ENCODE measurements around the gene CCNJL. TPM values are rescaled to one million over a fixed set of nuclear protein-coding genes. Genes with fewer than 3 reads are reported as not detected.
A peak's percentile ranks its signal among the peaks of the same experiment; 100 is the strongest.

Gene CCNJL
- total RNA-seq, 3 donors from 2014 or later: 8.7 to 32.7 (median 25.0) TPM

GRCh38 chr5:160330212-160330611 lies 17.8 kb upstream of the CCNJL start:
- Histone ChIP-seq H3K36me3 (ENCODE audit: low read depth) (no peaks in the 10 kb centered on the region), H3K4me3 (no peak overlapping the region), H3K9me3 (no peaks in the 10 kb centered on the region), H3K4me1 (ENCODE audit: low read depth) (peaks cover 23% of the 10 kb centered on the region)
- intact Hi-C loops (cut with DNase I, micrococcal nuclease): no loop called here
- TF ChIP-seq CTCF (IDR thresholded peaks at IDR 0.05): no peak
- ATAC-seq: no peak
- DNase-seq: no peak

- ATAC-seq (no peak), DNase-seq (no peak)
- no peaks in the 10 kb centered on the region for H3K36me3 ChIP-seq (ENCODE audit: low read depth)
- H3K9me3 ChIP-seq: no peaks in the 10 kb centered on the region
- TF ChIP-seq CTCF (IDR thresholded peaks at IDR 0.05): no peak
- H3K4me1 ChIP-seq (ENCODE audit: low read depth): peaks cover 23% of the 10 kb centered on the region
- no peak overlapping the region for H3K4me3 ChIP-seq
- intact Hi-C loops (cut with DNase I, micrococcal nuclease): no loop called here
These were observed 15.5 kb upstream of the CCNJL start for GRCh38 chr5:160327818-160328217.

- no peaks in the 10 kb centered on the region for H3K9me3 ChIP-seq
- H3K4me3 ChIP-seq: no peak overlapping the region
- ATAC-seq (peak; percentile 88), DNase-seq (no peak)
- no peaks in the 10 kb centered on the region for H3K36me3 ChIP-seq (ENCODE audit: low read depth)
- no peak for TF ChIP-seq CTCF (IDR thresholded peaks at IDR 0.05)
- peaks cover 23% of the 10 kb centered on the region for H3K4me1 ChIP-seq (ENCODE audit: low read depth)
- intact Hi-C loops (cut with DNase I, micrococcal nuclease): no loop called here
These were observed 14.6 kb upstream of the CCNJL start for GRCh38 chr5:160326981-160327380.

- no peak for DNase-seq
- H3K4me1 ChIP-seq (ENCODE audit: low read depth): peaks cover 23% of the 10 kb centered on the region
- no peak overlapping the region for H3K4me3 ChIP-seq
- no peak for TF ChIP-seq CTCF (IDR thresholded peaks at IDR 0.05)
- ATAC-seq: peak; percentile 69
- H3K36me3 ChIP-seq (ENCODE audit: low read depth): no peaks in the 10 kb centered on the region
- intact Hi-C loops (cut with DNase I, micrococcal nuclease): no loop called here
- no peaks in the 10 kb centered on the region for H3K9me3 ChIP-seq
These were observed 13.4 kb upstream of the CCNJL start for GRCh38 chr5:160325716-160326115.

- no peaks in the 10 kb centered on the region for H3K36me3 ChIP-seq (ENCODE audit: low read depth)
- ATAC-seq (no peak), DNase-seq (no peak)
- no peak overlapping the region for H3K4me3 ChIP-seq
- peaks cover 23% of the 10 kb centered on the region for H3K4me1 ChIP-seq (ENCODE audit: low read depth)
- TF ChIP-seq CTCF (IDR thresholded peaks at IDR 0.05): no peak
- intact Hi-C loops (cut with DNase I, micrococcal nuclease): no loop called here
- no peaks in the 10 kb centered on the region for H3K9me3 ChIP-seq
These were observed 12.5 kb upstream of the CCNJL start for GRCh38 chr5:160324886-160325285.

- no peaks in the 10 kb centered on the region for H3K9me3 ChIP-seq
- DNase-seq (no peak), ATAC-seq (no peak)
- intact Hi-C loops (cut with DNase I, micrococcal nuclease): no loop called here
- H3K4me1 ChIP-seq (ENCODE audit: low read depth): no peaks in the 10 kb centered on the region
- H3K36me3 ChIP-seq (ENCODE audit: low read depth): no peaks in the 10 kb centered on the region
- TF ChIP-seq CTCF (IDR thresholded peaks at IDR 0.05): no peak
- no peak overlapping the region for H3K4me3 ChIP-seq
These were observed 6.0 kb upstream of the CCNJL start for GRCh38 chr5:160318409-160318808.
